ENCODE data around the gene DPH1. TPM values are rescaled to one million over a fixed set of nuclear protein-coding genes. Genes with fewer than 3 reads are reported as not detected.

The DPH1 gene
- 10 to 100 TPM; 48.4 to 48.9 TPM for total RNA-seq

GRCh38 chr17:2029911-2030778, at the start of gene DPH1:
DPH1 (plus strand) TSS chr17:2030153; CDS start chr17:2030170, 17 bp downstream.

GRCh38 chr17:2025220-2025621, 4.7 kb upstream of the DPH1 start, which contains the start of gene RTN4RL1:
RTN4RL1 (minus strand) TSS chr17:2025334; CDS start chr17:2024865, 469 bp downstream.

GRCh38 chr17:2041561-2042389, 11.8 kb downstream of the DPH1 start, which contains the start of gene OVCA2:
OVCA2 (plus strand) TSS chr17:2042022; CDS start chr17:2042048, 26 bp downstream.

GRCh38 chr17:2054512-2055291, 24.7 kb downstream of the DPH1 start, which contains the start of gene HIC1:
HIC1 (plus strand) TSS chr17:2055103; CDS start chr17:2056691, 1,588 bp downstream.

Small RNA genes within 50 kb of the gene (microRNA-seq; reads per million reads assigned to microRNA genes)
- gene MIR132 (ENCODE audit: borderline microRNAs expressed, borderline replicate concordance) (548 reads per million, percentile 85 among the genes with 10 or more reads in this experiment), gene MIR212 (ENCODE audit: borderline microRNAs expressed, borderline replicate concordance) (6.0 reads per million, percentile 32 among the genes with 10 or more reads in this experiment)

Other genes with a start within 250 kb of the DPH1 start
- 10 to 100 TPM; 32.1 to 32.8 TPM for gene SMYD4, start 200.3 kb upstream of the DPH1 start, total RNA-seq
- gene RPA1, start 200.1 kb upstream of the DPH1 start, total RNA-seq = 100 to 1,000 TPM; 266 to 275 TPM
- 1 to 10 TPM in 1 of 2 experiments, under 1 TPM in 1; 0.84 to 1.2 TPM for gene RTN4RL1, start 4.8 kb upstream of the DPH1 start, total RNA-seq
- gene OVCA2, start 11.9 kb downstream of the DPH1 start, total RNA-seq = 10 to 100 TPM; 34.4 to 35.8 TPM
- gene HIC1, start 24.9 kb downstream of the DPH1 start, total RNA-seq = 10 to 100 TPM; 45.7 to 48.1 TPM